NCI-H2171 treated with DMSO at 0.1 percent for 48 hours (cell line): ENCODE data around the gene ARL6IP5.

Experiments
- DNase-seq: peaks from one replicate; lab custom pipeline; 2025; lab: John Stamatoyannopoulos, UW

The ARL6IP5 gene, protein sequence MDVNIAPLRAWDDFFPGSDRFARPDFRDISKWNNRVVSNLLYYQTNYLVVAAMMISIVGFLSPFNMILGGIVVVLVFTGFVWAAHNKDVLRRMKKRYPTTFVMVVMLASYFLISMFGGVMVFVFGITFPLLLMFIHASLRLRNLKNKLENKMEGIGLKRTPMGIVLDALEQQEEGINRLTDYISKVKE

DNA sequence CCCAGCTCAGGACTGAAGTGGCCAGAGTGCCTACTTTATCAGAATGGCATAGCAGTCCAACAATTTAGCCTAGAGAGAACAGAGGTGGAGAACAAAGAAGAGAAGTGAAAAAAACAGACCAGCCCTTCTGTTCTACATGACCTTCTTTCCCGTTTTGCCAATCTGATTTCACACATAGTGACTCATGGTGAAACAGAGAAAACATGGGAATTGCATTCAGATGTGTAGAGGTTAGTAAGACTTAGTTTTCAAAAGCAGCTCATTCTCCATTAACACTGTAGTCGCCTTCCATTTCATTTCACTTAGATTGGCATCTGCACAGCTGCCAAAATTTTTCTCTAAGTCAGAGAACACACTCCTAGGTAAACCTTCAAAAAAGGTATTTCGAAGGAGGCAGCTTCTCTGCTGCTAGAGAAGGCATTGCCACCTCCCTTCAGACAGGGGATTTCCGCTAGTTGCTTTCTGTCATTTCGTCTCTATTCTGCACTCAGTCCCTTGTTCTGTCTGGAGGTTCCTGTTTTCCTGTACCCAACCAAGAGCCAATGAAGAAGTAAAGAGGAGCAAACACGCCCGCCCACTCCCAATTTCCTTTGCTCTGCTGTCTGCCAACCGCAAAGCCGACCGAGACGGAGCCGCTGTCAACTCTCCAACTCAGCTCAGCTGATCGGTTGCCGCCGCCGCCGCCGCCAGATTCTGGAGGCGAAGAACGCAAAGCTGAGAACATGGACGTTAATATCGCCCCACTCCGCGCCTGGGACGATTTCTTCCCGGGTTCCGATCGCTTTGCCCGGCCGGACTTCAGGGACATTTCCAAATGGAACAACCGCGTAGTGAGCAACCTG, at the start of gene ARL6IP5:
TSS of gene ARL6IP5 (plus strand) at position 612 of the 842 bp plus-strand sequence. CDS start at position 723, 111 bp downstream.
- peak; percentile 78 for DNase-seq

- no peak for DNase-seq
Observed at GRCh38 chr3:69044608-69045007, 40.1 kb upstream of the ARL6IP5 start.

DNA sequence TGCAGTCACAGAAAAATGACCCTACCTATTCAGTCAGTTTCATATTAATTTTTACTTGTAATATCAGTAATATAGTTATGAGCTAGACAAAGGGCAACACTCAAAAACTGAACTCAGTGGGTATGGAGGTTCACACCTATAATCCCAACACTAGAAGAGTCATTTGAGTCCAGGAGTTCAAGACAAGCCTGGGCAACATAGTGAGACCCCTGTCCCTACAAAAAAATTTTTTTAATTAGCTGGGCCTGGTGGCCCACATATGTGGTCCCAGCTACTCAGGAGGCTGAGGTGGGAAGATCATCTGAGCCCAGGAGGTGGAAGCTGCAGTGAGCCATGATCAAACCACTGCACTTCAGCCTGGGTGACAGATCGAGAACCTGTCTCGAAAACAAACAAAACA, 35.7 kb upstream of the ARL6IP5 start:
- no peak for DNase-seq

DNA sequence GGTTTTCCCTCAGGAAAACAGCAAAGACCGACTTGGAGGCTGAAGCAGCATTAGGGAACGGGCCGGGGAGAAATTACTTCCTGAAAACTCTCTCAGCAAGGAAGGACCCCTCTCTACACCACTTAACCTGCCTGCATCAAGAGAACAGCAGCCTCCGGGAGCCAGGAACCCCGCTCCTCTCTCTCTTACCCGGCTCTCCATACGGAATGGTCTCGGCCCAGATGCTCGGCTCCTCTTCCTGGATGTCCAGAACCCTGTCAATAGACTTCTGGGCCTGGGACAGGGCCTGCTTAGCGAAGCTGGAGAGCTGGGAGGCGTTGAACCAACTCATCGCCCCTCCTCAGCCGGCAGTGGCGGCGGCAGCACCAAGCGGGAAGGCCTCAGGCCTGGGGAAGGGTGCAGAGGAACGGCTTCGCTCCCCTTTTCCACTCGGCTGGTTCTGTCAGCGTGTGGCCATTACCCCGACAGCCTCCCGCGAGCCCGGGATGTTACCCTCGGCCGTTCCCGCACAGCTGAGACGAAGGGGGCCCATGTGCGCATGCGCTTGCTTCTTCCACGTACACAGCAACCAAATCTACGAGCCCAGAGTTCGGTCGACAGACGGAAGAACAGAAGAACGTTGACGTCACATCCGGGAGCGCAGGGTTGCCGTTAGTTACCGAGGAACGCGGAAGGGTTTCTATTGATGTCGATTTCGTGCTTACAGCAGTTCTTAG, 32.8 kb upstream of the ARL6IP5 start, which contains the start of gene TMF1:
TSS of gene TMF1 (minus strand) at position 578 of the 716 bp plus-strand sequence. CDS start at position 331, 247 bp downstream.
- DNase-seq: no peak

GRCh38 chr3:69052472-69052898, 32.3 kb upstream of the ARL6IP5 start:
- no peak for DNase-seq

GRCh38 chr3:69058180-69058946, 26.4 kb upstream of the ARL6IP5 start:
- no peak for DNase-seq

DNA sequence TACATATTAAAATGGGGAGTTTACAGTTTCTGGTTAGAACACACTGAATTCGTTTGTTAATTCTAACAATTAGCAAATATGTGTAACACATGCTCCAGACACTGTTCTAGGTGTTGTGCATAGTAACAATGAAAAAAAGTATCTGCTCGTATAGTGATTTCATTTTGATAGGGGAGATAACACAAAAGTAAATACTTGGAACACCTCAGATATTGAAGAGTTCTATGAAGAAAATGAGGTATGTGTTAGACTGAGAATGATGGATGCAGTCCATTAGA, 25.9 kb upstream of the ARL6IP5 start:
- no peak for DNase-seq

DNA sequence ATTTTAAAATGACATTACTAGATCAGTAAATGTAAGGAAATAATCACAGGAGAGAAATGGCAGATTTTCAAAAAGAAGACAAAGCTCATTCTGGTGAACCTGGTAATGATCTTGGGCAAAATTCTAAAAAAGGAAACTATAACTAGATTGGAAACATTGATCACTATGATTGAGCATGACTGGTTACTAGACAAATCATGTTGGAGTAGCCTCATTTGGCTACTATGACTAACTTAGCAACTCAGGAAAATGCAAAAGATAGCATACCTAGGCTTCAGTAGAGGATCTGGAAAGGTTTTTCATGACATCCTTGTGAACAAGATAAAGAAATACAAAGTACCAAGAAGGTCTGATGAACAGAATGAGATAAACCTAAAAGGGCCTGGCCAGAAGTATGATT, 25.0 kb upstream of the ARL6IP5 start:
- DNase-seq: no peak

DNA sequence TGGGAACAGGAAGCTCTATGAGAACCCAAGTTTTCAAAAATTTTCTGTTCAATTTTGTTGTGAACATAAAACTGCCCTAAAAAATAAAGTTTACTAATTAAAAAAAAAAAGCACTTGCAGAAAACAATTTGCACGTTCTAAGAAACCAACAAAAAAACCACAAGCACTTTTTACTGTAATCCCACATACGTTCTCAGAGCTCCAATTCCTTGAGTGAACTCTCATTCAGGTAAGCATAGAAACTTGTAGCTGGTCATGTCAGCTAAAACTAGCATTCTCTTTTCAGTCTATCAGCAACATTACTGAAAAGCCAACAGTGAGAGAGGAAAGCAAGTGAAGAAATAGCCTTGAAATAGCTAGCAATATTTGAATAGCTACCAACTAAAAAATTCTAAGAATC, 21.1 kb upstream of the ARL6IP5 start:
- DNase-seq: no peak

DNA sequence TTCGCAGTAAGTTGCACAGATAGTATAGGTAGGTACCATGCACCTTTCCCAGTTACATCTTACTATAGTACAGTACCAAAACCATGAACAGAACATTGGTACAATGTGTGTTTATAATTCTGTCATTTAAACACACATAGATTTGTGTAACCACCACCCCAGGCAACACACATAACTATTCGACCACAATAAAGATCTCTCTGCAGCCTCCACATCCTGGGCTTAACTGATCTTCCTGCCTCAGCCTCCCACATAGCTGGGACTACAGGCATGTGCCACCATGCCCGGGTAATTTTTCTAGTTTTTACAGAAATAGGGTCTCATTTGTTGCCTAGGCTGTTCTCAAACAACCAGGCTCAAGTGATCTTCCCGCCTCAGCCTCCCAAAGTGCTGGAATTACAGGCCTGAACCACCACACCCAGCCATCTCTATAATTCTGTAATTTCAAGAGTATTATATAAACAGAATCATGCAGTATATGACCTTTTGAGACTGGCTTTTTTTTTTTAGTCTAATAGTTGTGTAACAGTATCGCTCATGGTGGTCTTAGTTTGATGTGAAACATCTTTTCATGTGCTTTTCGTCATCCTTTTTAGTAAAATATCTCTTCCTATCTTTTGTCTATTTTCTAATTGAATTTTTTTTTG, 19.3 kb upstream of the ARL6IP5 start:
- DNase-seq: no peak

GRCh38 chr3:69066121-69066520, 18.6 kb upstream of the ARL6IP5 start:
- DNase-seq: no peak

DNA sequence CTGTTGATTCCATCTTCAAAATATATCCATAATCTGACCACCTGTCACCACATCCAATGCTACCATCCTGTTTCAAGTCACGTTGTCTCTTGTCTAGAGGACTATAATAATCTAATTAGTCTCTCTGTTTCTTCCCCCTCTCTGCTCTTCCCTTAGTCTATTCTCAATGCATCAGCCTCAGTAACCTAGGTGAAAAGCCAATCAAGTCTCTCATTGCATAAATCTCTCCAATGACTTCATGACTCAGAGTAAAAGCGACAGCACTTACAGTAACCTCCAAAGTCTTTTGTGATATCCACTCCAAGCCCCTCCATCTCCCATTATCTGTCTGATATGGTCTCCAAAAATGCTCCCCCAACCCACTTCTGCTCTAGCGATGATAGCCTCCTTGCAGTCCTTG, 11.8 kb upstream of the ARL6IP5 start:
- no peak for DNase-seq

- DNase-seq: no peak
Observed at GRCh38 chr3:69079269-69080159, 5.2 kb upstream of the ARL6IP5 start.

DNA sequence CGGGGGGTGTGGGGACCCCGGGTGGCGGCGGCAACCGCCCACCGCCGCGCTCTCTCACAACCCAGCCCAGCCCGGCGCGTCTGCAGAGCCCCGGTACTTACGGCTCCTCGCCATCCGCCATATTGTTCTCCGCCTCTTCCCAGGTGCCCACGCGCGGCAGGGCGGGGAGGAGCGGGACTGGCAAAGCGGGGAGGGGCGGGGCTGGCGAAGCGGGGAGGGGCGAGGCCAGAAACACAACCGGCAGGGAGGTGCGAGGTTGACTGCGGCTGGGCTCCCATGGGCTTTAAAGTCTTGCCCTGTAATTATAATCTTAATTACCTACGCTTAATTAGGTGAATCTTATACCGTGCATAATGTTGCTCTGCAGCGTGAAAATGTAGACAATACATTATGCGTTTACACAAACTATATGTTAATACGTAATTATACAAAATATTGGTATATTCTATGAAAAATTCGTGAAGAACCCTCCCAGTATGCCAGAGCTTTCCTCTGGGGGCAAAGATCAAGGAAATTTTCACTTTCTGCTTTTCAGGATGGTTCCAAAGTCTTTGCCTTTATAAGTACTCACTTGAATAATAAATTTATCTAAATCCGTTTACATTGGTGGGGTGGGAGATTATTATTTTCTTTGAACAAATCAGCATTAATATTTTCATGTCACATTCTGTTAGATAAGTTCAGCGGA, 4.4 kb upstream of the ARL6IP5 start, which contains the start of gene UBA3:
TSS of gene UBA3 (minus strand) at position 133 of the 688 bp plus-strand sequence. CDS start at position 121, 12 bp downstream.
- peak; percentile 78 for DNase-seq

GRCh38 chr3:69081583-69082262, 3.0 kb upstream of the ARL6IP5 start:
- peak; percentile 71 for DNase-seq

- DNase-seq: no peak
Observed at GRCh38 chr3:69082361-69082760, 2.4 kb upstream of the ARL6IP5 start.

DNA sequence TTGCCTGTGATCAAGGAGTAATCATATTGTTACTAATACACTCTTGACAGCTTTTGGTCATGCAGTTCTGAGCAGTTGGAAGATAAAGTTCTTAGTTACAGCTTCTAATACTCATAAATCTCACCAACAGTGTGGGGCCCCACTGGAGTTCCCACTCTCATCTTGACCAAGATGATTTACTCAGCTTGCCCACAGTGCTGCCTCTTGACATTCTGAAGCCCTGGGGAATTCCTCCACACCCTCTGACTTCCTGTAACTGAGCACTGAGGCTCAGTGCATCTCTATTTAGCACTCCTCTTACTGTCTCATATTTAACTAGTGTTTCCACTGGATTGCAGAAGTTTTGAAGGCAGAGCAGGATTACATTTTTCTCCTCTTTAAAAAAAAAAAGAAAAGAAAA, 1.9 kb upstream of the ARL6IP5 start:
- no peak for DNase-seq

GRCh38 chr3:69085168-69085832, 563 bp downstream of the ARL6IP5 start:
- DNase-seq: no peak
